MM.1S (cell line): ENCODE data around the gene TSPAN6.

Experiments
- DNase-seq: peaks from one replicate; pipeline ENCODE4 v3.0.0-alpha.2; 2015
- H2AFZ ChIP-seq: fragments of 300-600 bp; sonication (generic); 2 replicates; pipeline ENCODE4 v1.6.0; 2016; ENCODE audit warnings: antibody characterized with exemption, low read length
- H3F3A ChIP-seq: fragments of 300-600 bp; sonication (generic); 2 replicates; pipeline ENCODE4 v1.6.1; 2016; ENCODE audit warnings: mild to moderate bottlenecking, antibody characterized with exemption, low read length, moderate library complexity, mixed read lengths; ENCODE audit not compliant: insufficient read depth
- H3K27ac ChIP-seq: fragments of 300-600 bp; sonication (generic); 2 replicates; pipeline ENCODE4 v1.5.1; 2016; ENCODE audit warnings: mild to moderate bottlenecking, low read length
- H3K27me3 ChIP-seq: fragments of 300-600 bp; sonication (generic); replicated peaks from 2 replicates; pipeline ENCODE4 v1.6.0; 2016; ENCODE audit warnings: low read length; ENCODE audit not compliant: insufficient read depth
- H3K36me3 ChIP-seq: fragments of 300-600 bp; sonication (generic); replicated peaks from 2 replicates; pipeline ENCODE4 v1.6.1; 2016; ENCODE audit warnings: mild to moderate bottlenecking, low read length, mixed read lengths; ENCODE audit not compliant: insufficient read depth
- H3K4me1 ChIP-seq: fragments of 300-600 bp; sonication (generic); 2 replicates; pipeline ENCODE4 v1.6.1; 2016; ENCODE audit warnings: low read length, mixed read lengths
- H3K4me2 ChIP-seq: fragments of 300-600 bp; sonication (generic); 2 replicates; pipeline ENCODE4 v1.6.0; 2016; ENCODE audit warnings: low read depth, low read length
- H3K4me3 ChIP-seq: fragments of 300-600 bp; sonication (generic); 2 replicates; pipeline ENCODE4 v1.5.1; 2016; ENCODE audit warnings: low read length, mixed read lengths
- H3K79me2 ChIP-seq: fragments of 300-600 bp; sonication (generic); 2 replicates; pipeline ENCODE4 v1.6.1; 2016; ENCODE audit warnings: mixed run types, low read length, mixed read lengths
- H3K9ac ChIP-seq: fragments of 300-600 bp; sonication (generic); 2 replicates; pipeline ENCODE4 v1.6.1; 2016; ENCODE audit warnings: low read length, mixed read lengths
- H3K9me2 ChIP-seq: fragments of 300-600 bp; sonication (generic); replicated peaks from 2 replicates; pipeline ENCODE4 v1.6.1; 2016; ENCODE audit warnings: mild to moderate bottlenecking, low read length, mixed read lengths; ENCODE audit not compliant: insufficient read depth
- H3K9me3 ChIP-seq: fragments of 300-600 bp; sonication (generic); replicated peaks from 2 replicates; pipeline ENCODE4 v1.6.1; 2016; ENCODE audit warnings: mild to moderate bottlenecking, low read length, mixed read lengths; ENCODE audit not compliant: insufficient read depth
- H4K20me1 ChIP-seq: fragments of 300-600 bp; sonication (generic); 2 replicates; pipeline ENCODE4 v1.6.1; 2016; ENCODE audit warnings: mild to moderate bottlenecking, low read length, moderate library complexity, mixed read lengths; ENCODE audit not compliant: insufficient read depth
- CTCF ChIP-seq: fragments of 300-600 bp; sonication (generic); IDR thresholded peaks from 2 replicates; pipeline ENCODE4 v1.5.1; 2016; ENCODE audit warnings: antibody characterized with exemption, low read length, mixed read lengths
- EZH2 ChIP-seq: fragments of 300-600 bp; sonication (generic); optimal IDR thresholded peaks from 2 replicates; pipeline ENCODE3; 2017; ENCODE audit warnings: low read depth, mild to moderate bottlenecking, antibody characterized with exemption, low read length, mixed read lengths
- EZH2phosphoT487 ChIP-seq: fragments of 300-600 bp; sonication (generic); IDR thresholded peaks from 2 replicates; pipeline ENCODE4 v1.6.1; 2018; ENCODE audit warnings: antibody characterized with exemption, low read length

Gene TSPAN6

DNA sequence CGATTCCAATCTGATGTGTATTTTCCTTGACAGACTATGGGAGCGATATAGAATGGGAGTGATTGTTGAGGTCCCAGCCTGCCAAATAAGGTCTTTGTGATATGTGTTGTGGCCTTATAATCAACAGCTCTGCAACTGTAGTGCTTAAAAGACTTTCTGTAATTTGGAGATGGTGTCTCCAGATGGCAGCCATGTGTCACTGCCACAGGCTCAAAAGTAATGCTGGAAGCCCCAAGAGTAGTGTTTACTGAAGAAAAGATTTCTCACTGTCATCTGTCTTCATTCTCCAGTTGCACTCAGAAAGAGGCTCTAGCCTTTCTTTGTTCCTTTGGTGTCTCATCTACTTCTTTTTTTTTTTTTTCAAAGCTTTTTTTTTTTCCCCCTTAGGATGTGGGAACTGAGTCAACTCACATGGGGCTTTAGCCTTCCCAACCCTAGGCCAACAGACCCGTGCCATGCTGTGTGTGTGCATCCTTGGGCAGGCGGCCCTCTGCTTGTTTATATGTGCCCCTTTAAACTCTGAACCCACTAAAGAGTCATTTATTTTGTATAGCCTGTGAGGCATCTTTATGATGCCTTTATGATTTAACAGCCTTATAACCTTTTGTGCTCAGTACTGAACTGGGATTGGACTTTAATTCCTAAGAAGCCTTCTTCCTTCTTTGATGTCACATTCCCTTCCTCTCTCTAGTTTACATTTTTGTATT, 23.0 kb upstream of the TSPAN6 start:
- Histone ChIP-seq H3K36me3 (no peaks in the 10 kb centered on the region), H3K79me2 (no peaks in the 10 kb centered on the region), H3K4me1 (no peaks in the 10 kb centered on the region), H3K27me3 (0 out of 2 replicates have a peak, but pooled peaks cover 6% of the 10 kb centered on the region), H4K20me1 (no peaks in the 10 kb centered on the region), H3K4me2 (no peak overlapping the region), H3K27ac (no peak overlapping the region), H3K4me3 (no peak overlapping the region), H3K9me2 (no peaks in the 10 kb centered on the region), H3K9ac (no peak overlapping the region), H3K9me3 (no peaks in the 10 kb centered on the region), H2AFZ (no peak overlapping the region), H3F3A (no peaks in the 10 kb centered on the region)
- TF ChIP-seq EZH2 (no peak), EZH2phosphoT487 (no peak), CTCF (no peak)
- no peak for DNase-seq

DNA sequence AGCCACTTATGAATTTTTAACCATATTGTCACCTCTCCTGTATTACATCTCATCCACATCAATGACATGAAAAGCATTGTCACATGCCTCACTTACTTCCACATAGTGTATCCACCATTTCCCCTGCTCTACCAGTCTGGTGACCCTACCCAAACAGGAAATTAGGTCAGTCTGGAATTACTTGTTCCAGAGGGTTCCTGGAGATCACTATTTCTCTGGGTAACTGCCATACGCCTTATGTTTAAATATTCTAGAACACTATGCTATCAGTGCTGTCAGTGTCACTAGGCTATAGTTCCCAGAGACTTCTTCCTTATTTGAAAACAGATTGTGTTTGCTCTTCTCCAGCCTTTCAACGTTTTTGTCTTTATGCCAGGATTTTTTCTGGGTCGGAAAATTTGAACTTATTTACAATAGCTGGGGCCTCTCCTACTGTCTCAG, 22.4 kb upstream of the TSPAN6 start:
- no peaks in the 10 kb centered on the region for H3K79me2 ChIP-seq
- TF ChIP-seq EZH2phosphoT487 (no peak), EZH2 (no peak), CTCF (no peak)

DNA sequence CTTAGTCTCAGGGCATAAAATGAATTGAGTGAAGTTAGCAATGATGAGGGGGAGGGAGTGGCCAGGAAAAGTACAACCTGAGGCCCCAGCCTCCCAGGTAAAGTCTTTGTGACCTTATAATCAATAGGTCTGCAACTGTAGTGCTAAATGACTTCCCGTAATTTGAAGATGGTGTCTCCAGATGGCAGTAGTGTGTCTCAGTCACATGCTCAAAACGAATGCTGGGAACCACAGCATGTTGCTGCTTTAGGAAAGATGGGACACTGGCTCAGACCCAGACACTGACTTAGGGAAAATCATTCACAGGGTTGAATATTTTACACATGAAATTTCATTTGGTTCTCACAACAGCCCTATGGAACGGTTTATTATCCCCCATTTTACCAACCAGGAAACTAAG, 17.7 kb upstream of the TSPAN6 start:
- peak; percentile 22 for DNase-seq
- no peak overlapping the region for H2AFZ ChIP-seq

More for the DNA sequence above, 22.4 kb upstream of the TSPAN6 start:
- Histone ChIP-seq H3K27ac (no peak overlapping the region), H3K27me3 (0 out of 2 replicates have a peak, but pooled peaks cover 6% of the 10 kb centered on the region), H3K9ac (no peak overlapping the region), H3K4me1 (no peaks in the 10 kb centered on the region), H4K20me1 (no peaks in the 10 kb centered on the region), H2AFZ (no peak overlapping the region), H3F3A (no peaks in the 10 kb centered on the region), H3K9me3 (no peaks in the 10 kb centered on the region), H3K9me2 (no peaks in the 10 kb centered on the region), H3K4me2 (no peak overlapping the region; the same call in 1 of the 2 replicates), H3K4me3 (no peak overlapping the region), H3K36me3 (no peaks in the 10 kb centered on the region)
- no peak for DNase-seq

More for the DNA sequence above, 17.7 kb upstream of the TSPAN6 start:
- Histone ChIP-seq H3K79me2 (no peaks in the 10 kb centered on the region), H3K4me2 (no peak overlapping the region), H3K9me3 (no peaks in the 10 kb centered on the region), H3K4me1 (no peaks in the 10 kb centered on the region), H3K9me2 (no peaks in the 10 kb centered on the region), H3K27ac (no peak overlapping the region), H3K4me3 (no peak overlapping the region), H3F3A (no peaks in the 10 kb centered on the region), H3K36me3 (no peaks in the 10 kb centered on the region), H3K27me3 (no peaks in the 10 kb centered on the region), H4K20me1 (no peaks in the 10 kb centered on the region), H3K9ac (no peak overlapping the region)
- no peak for TF ChIP-seq EZH2phosphoT487
- TF ChIP-seq CTCF = peak; percentile 36
- no peak for TF ChIP-seq EZH2
